AG04449 (cell line): Measurements from ENCODE around the gene NEO1.

Source experiments
- CTCF ChIA-PET: fragments of 350-600 bp; formaldehyde crosslinking; extraction: SDS; loops from one replicate; lab custom pipeline; 2021; ENCODE audit warnings: antibody characterized with exemption; lab: Yijun Ruan, JAX
- POLR2A ChIA-PET: fragments of 400-600, 350-600 bp; formaldehyde crosslinking; extraction: SDS; loops from one replicate; lab custom pipeline; 2020; ENCODE audit warnings: antibody characterized with exemption, inconsistent platforms; lab: Yijun Ruan, JAX
- DNase-seq: peaks from one replicate; pipeline ENCODE4 v3.0.0-alpha.2; 2010; ENCODE audit warnings: low read depth, low spot score
- H3K4me3 ChIP-seq: 2 replicates; pipeline ENCODE4 v1.5.1; 2011; ENCODE audit warnings: low read depth, mild to moderate bottlenecking, control low read depth, low read length
- CTCF ChIP-seq: IDR thresholded peaks from one replicate; pipeline ENCODE4 v1.5.1; 2011; ENCODE audit warnings: mild to moderate bottlenecking, moderate library complexity, low read length, control low read depth, inconsistent platforms; ENCODE audit not compliant: insufficient read depth; ENCODE audit errors: missing control alignments

The NEO1 gene

GRCh38 chr15:73322665-73323373, 270.6 kb downstream of the NEO1 start:
- CTCF ChIA-PET: no interaction called here
- TF ChIP-seq CTCF: no peak
- POLR2A ChIA-PET: interaction anchor here (0.6 kb wide), 1 partner anchor 575 kb away, joined by 3 read pairs; no protein-coding TSS in a partner anchor
- no peak for DNase-seq
- no peak overlapping the region for H3K4me3 ChIP-seq

GRCh38 chr15:73323374-73323955, 271.2 kb downstream of the NEO1 start:
- no peak for TF ChIP-seq CTCF
- DNase-seq: no peak
- POLR2A ChIA-PET: no interaction called here
- CTCF ChIA-PET: no interaction called here
- H3K4me3 ChIP-seq: no peak overlapping the region

GRCh38 chr15:73323956-73324355, 271.7 kb downstream of the NEO1 start:
- CTCF ChIA-PET: no interaction called here
- H3K4me3 ChIP-seq: no peak overlapping the region
- no peak for TF ChIP-seq CTCF
- POLR2A ChIA-PET: no interaction called here
- no peak for DNase-seq

- no peak for TF ChIP-seq CTCF
- ChIA-PET POLR2A (no interaction called here), CTCF (no interaction called here)
- DNase-seq: no peak
- H3K4me3 ChIP-seq: no peak overlapping the region
Observed at GRCh38 chr15:73324496-73325170, 272.4 kb downstream of the NEO1 start.

- H3K4me3 ChIP-seq: no peak overlapping the region
- DNase-seq: no peak
- no peak for TF ChIP-seq CTCF
- POLR2A ChIA-PET: no interaction called here
- CTCF ChIA-PET: interaction anchor here (1.5 kb wide), 1 partner anchor 19 kb away, joined by 4 read pairs; no protein-coding TSS in a partner anchor
Observed at GRCh38 chr15:73325191-73325861, 273.1 kb downstream of the NEO1 start.
